CD8-positive, alpha-beta memory T cell (primary cell): Measurements from ENCODE around the gene NDUFB2. TPM values are rescaled to one million over a fixed set of nuclear protein-coding genes. Genes with fewer than 3 reads are reported as not detected.
"Not testable (repeated sequence)": the region's sequence is repeated elsewhere in the genome, so short reads cannot be mapped to it uniquely, and the experiment has no call there.

Experiments used
- CTCF ChIA-PET: fragments of 350-600 bp; sonication (Branson Sonifier 250); formaldehyde crosslinking; loops from one replicate; lab custom pipeline; 2021; ENCODE audit warnings: antibody characterized with exemption; lab: Charles Lee
- POLR2A ChIA-PET: fragments of 350-600 bp; sonication (Branson Sonifier 250); formaldehyde crosslinking; loops from one replicate; lab custom pipeline; 2021; ENCODE audit warnings: antibody characterized with exemption; lab: Charles Lee
- DNase-seq, 5 donors: peaks; one replicate each; pipeline versions ENCODE4 v3.0.0 to v3.0.0-alpha.2; 2020 to 2022; ENCODE audit warnings: mixed read lengths in 1 of 5
- H3K27ac ChIP-seq: one replicate; pipeline ENCODE4 v1.7.0; 2013; ENCODE audit warnings: low read depth, mild to moderate bottlenecking, low read length, moderate library complexity
- H3K27me3 ChIP-seq: 2 replicates; pipeline ENCODE4 v1.7.0; 2013; ENCODE audit warnings: low read length, mild to moderate bottlenecking; ENCODE audit not compliant: insufficient read depth, poor library complexity, severe bottlenecking
- H3K36me3 ChIP-seq: 2 replicates; pipeline ENCODE4 v1.7.0; 2013; ENCODE audit warnings: mild to moderate bottlenecking, low read length, moderate library complexity; ENCODE audit not compliant: insufficient read depth
- H3K4me1 ChIP-seq: 2 replicates; pipeline ENCODE4 v1.7.0; 2013; ENCODE audit warnings: mild to moderate bottlenecking, low read length, moderate library complexity; ENCODE audit not compliant: insufficient read depth
- H3K4me3 ChIP-seq: 2 replicates; pipeline ENCODE4 v1.7.0; 2013; ENCODE audit warnings: mild to moderate bottlenecking, low read length
- H3K9me3 ChIP-seq: 2 replicates; pipeline ENCODE4 v1.7.0; 2013; ENCODE audit warnings: mild to moderate bottlenecking, low read length
- H3K27ac Mint-ChIP-seq, 8 donors: one replicate each; pipeline ENCODE4 v1.8.0; 2020 to 2021; ENCODE audit warnings: mixed read lengths in 8 of 8, mild to moderate bottlenecking in 6 of 8, inconsistent platforms in 3 of 8, moderate library complexity in 3 of 8
- H3K27me3 Mint-ChIP-seq, 2 donors: one replicate each; pipeline ENCODE4 v1.8.0; 2020 to 2021; ENCODE audit warnings: mixed read lengths in 2 of 2, mild to moderate bottlenecking in 1 of 2, moderate library complexity in 1 of 2
- H3K36me3 Mint-ChIP-seq, 3 donors: one replicate each; pipeline ENCODE4 v1.8.0; 2020 to 2021; ENCODE audit warnings: mixed read lengths in 3 of 3, inconsistent platforms in 1 of 3, mild to moderate bottlenecking in 1 of 3
- H3K4me1 Mint-ChIP-seq, 3 donors: one replicate each; pipeline ENCODE4 v1.8.0; 2020 to 2021; ENCODE audit warnings: mixed read lengths in 3 of 3, inconsistent platforms in 1 of 3, mild to moderate bottlenecking in 1 of 3
- H3K4me3 Mint-ChIP-seq, 7 donors: one replicate each; pipeline ENCODE4 v1.8.0; 2020 to 2021; ENCODE audit warnings: mixed read lengths in 7 of 7, mild to moderate bottlenecking in 6 of 7, moderate library complexity in 4 of 7, inconsistent platforms in 2 of 7
- H3K9me3 Mint-ChIP-seq, 5 donors: one replicate each; pipeline ENCODE4 v1.8.0; 2020 to 2022; ENCODE audit warnings: mixed read lengths in 5 of 5, mild to moderate bottlenecking in 3 of 5, moderate library complexity in 2 of 5, inconsistent platforms in 1 of 5
- polyA plus RNA-seq: library from polyadenylated mRNA; unstranded; fragments of 300-500 nt; fragmentation: Illumina TruSeq; gene quantifications from one replicate; pipeline ENCODE4 v1.2.3, GENCODE V29; 2021
- total RNA-seq, 2 experiments: library from RNA; stranded (reverse); gene quantifications; one replicate each; pipeline ENCODE4 v1.2.3, GENCODE V29; 2021

NDUFB2 gene
- total and polyA plus RNA-seq, 3 experiments from 2014 or later: 209 to 464 (median 231) TPM

GRCh38 chr7:140708764-140709163, 12.3 kb downstream of the NDUFB2 start:
- H3K27ac Mint-ChIP-seq: peak overlapping the region in 1 of 8 donors; percentile 38
- H3K9me3 ChIP-seq, H3K4me1 ChIP-seq, POLR2A ChIA-PET, H3K9me3 Mint-ChIP-seq, H3K27ac ChIP-seq, H3K27me3 ChIP-seq, H3K36me3 ChIP-seq, H3K4me1 Mint-ChIP-seq, H3K4me3 ChIP-seq, DNase-seq, H3K27me3 Mint-ChIP-seq, CTCF ChIA-PET, H3K4me3 Mint-ChIP-seq: not testable (repeated sequence)
- peaks cover 6 to 32% (median 13%) of the 10 kb centered on the region in 3 donors for H3K36me3 Mint-ChIP-seq

GRCh38 chr7:140712392-140712791, 15.9 kb downstream of the NDUFB2 start:
- H3K4me1 Mint-ChIP-seq, H3K27me3 ChIP-seq, H3K4me1 ChIP-seq, H3K27ac Mint-ChIP-seq, POLR2A ChIA-PET, H3K4me3 ChIP-seq, H3K36me3 ChIP-seq, H3K9me3 Mint-ChIP-seq, H3K27ac ChIP-seq, DNase-seq, H3K9me3 ChIP-seq, H3K27me3 Mint-ChIP-seq, H3K4me3 Mint-ChIP-seq, CTCF ChIA-PET: not testable (repeated sequence)
- peaks cover 4 to 17% (median 5%) of the 10 kb centered on the region in 3 donors for H3K36me3 Mint-ChIP-seq

DNA sequence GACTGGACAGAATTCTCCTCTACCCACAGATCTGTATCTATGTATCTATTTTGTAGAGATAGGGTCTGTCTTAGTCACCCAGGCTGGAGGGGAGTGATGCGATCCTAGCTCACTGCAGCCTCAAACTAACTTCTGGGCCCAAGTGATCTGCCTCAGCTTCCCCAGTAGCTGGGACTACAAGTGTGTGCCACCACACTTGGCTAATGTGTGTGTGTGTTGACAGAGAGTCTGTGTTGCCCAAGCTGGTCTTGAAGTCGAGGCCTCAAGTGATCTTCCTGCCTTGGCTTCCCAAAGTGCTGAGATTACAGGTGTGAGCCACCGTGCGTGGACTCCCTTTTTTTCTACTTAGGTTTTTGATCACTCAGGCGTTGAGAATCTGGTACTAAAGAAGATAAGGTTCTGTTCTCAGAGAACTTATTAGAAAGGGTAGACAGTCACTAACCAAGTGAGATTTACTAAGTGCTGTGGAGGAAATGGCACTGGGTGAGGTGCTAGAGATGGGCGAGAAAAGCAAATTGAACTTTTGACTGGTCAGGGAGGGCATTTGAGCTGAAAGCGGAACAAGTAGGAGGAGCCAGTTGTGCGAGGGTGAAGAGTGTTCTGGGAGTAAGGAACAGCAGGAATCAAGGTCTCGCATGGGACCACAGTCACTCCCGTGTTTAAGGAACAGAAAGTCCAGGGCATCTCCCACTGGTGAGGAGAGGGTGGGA, 18.0 kb downstream of the NDUFB2 start:
- ChIA-PET POLR2A (no interaction called here), CTCF (no interaction called here)
- Mint-ChIP-seq H3K4me1 (peaks cover 0 to 9% (median 5%) of the 10 kb centered on the region in 3 donors), H3K36me3 (peaks cover 4 to 17% (median 5%) of the 10 kb centered on the region in 3 donors), H3K27me3 (no peaks in the 10 kb centered on the region), H3K9me3 (no peaks in the 10 kb centered on the region), H3K4me3 (peak overlapping the region in 1 of 7 donors; percentile 42), H3K27ac (peak overlapping the region in 3 of 8 donors; percentile 0 to 48 (median 13))
- H3K9me3 ChIP-seq: no peaks in the 10 kb centered on the region
- DNase-seq: no peak
- no peaks in the 10 kb centered on the region for H3K36me3 ChIP-seq
- H3K4me1 ChIP-seq: no peaks in the 10 kb centered on the region
- H3K27ac ChIP-seq: no peak overlapping the region
- no peak overlapping the region for H3K4me3 ChIP-seq
- H3K27me3 ChIP-seq: no peaks in the 10 kb centered on the region

- Histone ChIP-seq H3K27ac (no peak overlapping the region), H3K9me3 (no peaks in the 10 kb centered on the region), H3K27me3 (no peaks in the 10 kb centered on the region), H3K36me3 (no peaks in the 10 kb centered on the region), H3K4me3 (no peak overlapping the region), H3K4me1 (peaks cover 15% of the 10 kb centered on the region)
- Mint-ChIP-seq H3K36me3 (peaks cover 1 to 13% (median 1%) of the 10 kb centered on the region in 3 donors), H3K4me1 (peaks cover 17 to 19% (median 17%) of the 10 kb centered on the region in 3 donors), H3K27me3 (no peaks in the 10 kb centered on the region), H3K4me3 (no peak overlapping the region), H3K27ac (no peak overlapping the region), H3K9me3 (no peaks in the 10 kb centered on the region)
- POLR2A ChIA-PET: no interaction called here
- DNase-seq: no peak
- CTCF ChIA-PET: no interaction called here
These were observed 23.2 kb downstream of the NDUFB2 start for GRCh38 chr7:140719721-140720120.

GRCh38 chr7:140722254-140722653, 25.7 kb downstream of the NDUFB2 start:
- no peaks in the 10 kb centered on the region for H3K27me3 Mint-ChIP-seq
- Histone ChIP-seq H3K36me3 (no peaks in the 10 kb centered on the region), H3K27ac (no peak overlapping the region), H3K9me3 (no peaks in the 10 kb centered on the region), H3K4me1 (peaks cover 15% of the 10 kb centered on the region), H3K4me3 (no peak overlapping the region), H3K27me3 (no peaks in the 10 kb centered on the region)
- H3K4me1 Mint-ChIP-seq: peaks cover 13 to 17% (median 15%) of the 10 kb centered on the region in 3 donors
- ChIA-PET POLR2A (no interaction called here), CTCF (no interaction called here)
- H3K27ac Mint-ChIP-seq: peak overlapping the region in 1 of 8 donors; percentile 10
- H3K9me3 Mint-ChIP-seq: no peaks in the 10 kb centered on the region
- peaks cover 0 to 16% (median 2%) of the 10 kb centered on the region in 3 donors for H3K36me3 Mint-ChIP-seq
- DNase-seq: no peak
- H3K4me3 Mint-ChIP-seq: no peak overlapping the region

DNA sequence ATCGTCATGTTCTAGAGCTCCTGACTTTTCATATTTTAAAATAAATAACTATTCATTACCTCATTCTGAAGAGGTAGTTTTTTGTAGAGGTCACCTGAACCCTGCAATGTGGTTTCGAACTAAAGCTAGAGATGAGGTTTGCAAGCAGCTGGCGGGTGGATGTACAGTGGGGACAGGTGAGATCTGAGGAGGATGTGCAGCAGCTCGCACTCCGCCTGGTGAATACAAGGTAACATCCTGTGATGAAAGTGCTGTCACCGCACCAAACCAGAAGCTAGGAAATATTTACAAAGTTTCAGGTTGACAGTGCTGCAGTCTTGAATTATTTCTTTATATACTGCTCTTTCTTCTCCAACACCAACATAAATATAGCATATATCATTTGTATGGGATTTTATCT, 26.5 kb downstream of the NDUFB2 start:
- H3K27ac Mint-ChIP-seq: peak overlapping the region in 6 of 8 donors; percentile 14 to 70 (median 62)
- Histone ChIP-seq H3K4me1 (peaks cover 15% of the 10 kb centered on the region), H3K27ac (no peak overlapping the region), H3K27me3 (no peaks in the 10 kb centered on the region), H3K9me3 (no peaks in the 10 kb centered on the region), H3K4me3 (no peak overlapping the region), H3K36me3 (no peaks in the 10 kb centered on the region)
- ChIA-PET CTCF (no interaction called here), POLR2A (no interaction called here)
- peaks cover 0 to 16% (median 2%) of the 10 kb centered on the region in 3 donors for H3K36me3 Mint-ChIP-seq
- DNase-seq: peak in 4 of 5 donors; percentile 9 to 60 (median 41)
- peak overlapping the region in 1 of 7 donors; percentile 6 for H3K4me3 Mint-ChIP-seq
- peaks cover 13 to 17% (median 15%) of the 10 kb centered on the region in 3 donors for H3K4me1 Mint-ChIP-seq
- no peaks in the 10 kb centered on the region for H3K27me3 Mint-ChIP-seq
- no peaks in the 10 kb centered on the region for H3K9me3 Mint-ChIP-seq

DNA sequence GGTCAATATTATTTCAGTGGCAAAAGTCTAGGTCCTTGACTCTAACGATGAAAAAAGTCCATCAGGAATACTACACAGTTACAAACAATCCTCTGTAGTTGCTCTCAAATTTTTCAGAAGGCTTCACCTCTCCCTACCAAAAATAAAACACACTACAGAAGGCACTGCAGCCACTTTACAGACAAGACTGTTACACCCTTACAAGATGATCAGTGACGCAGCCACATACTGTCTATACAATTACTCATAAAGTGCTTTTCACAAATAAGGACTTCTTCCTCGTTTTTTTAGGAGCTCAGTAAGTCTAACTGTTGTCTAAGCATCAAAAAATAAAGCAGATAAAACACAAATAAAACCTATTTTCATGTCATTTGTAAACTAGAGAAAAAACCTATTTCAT, 27.1 kb downstream of the NDUFB2 start:
- peaks cover 15% of the 10 kb centered on the region for H3K4me1 ChIP-seq
- H3K27ac Mint-ChIP-seq: peak overlapping the region in 5 of 8 donors; percentile 10 to 63 (median 58)
- H3K27me3 Mint-ChIP-seq: no peaks in the 10 kb centered on the region
- no peaks in the 10 kb centered on the region for H3K9me3 Mint-ChIP-seq
- no peaks in the 10 kb centered on the region for H3K27me3 ChIP-seq
- peaks cover 0 to 16% (median 2%) of the 10 kb centered on the region in 3 donors for H3K36me3 Mint-ChIP-seq
- H3K4me3 Mint-ChIP-seq: no peak overlapping the region
- H3K27ac ChIP-seq: no peak overlapping the region
- ChIA-PET CTCF (no interaction called here), POLR2A (no interaction called here)
- H3K36me3 ChIP-seq: no peaks in the 10 kb centered on the region
- H3K9me3 ChIP-seq: no peaks in the 10 kb centered on the region
- no peak overlapping the region for H3K4me3 ChIP-seq
- DNase-seq: no peak
- H3K4me1 Mint-ChIP-seq: peaks cover 13 to 17% (median 15%) of the 10 kb centered on the region in 3 donors

- no peak for DNase-seq
- H3K27me3 ChIP-seq: no peaks in the 10 kb centered on the region
- CTCF ChIA-PET: no interaction called here
- POLR2A ChIA-PET: no interaction called here
- peaks cover 15% of the 10 kb centered on the region for H3K4me1 ChIP-seq
- H3K9me3 ChIP-seq: no peaks in the 10 kb centered on the region
- Mint-ChIP-seq H3K36me3 (peaks cover 0 to 21% (median 2%) of the 10 kb centered on the region in 3 donors), H3K9me3 (no peaks in the 10 kb centered on the region), H3K27ac (peak overlapping the region in 1 of 8 donors; percentile 26), H3K27me3 (no peaks in the 10 kb centered on the region), H3K4me1 (peaks cover 13 to 17% (median 15%) of the 10 kb centered on the region in 3 donors), H3K4me3 (no peak overlapping the region)
- H3K4me3 ChIP-seq: no peak overlapping the region
- H3K27ac ChIP-seq: no peak overlapping the region
- no peaks in the 10 kb centered on the region for H3K36me3 ChIP-seq
These were observed 28.2 kb downstream of the NDUFB2 start for GRCh38 chr7:140724706-140725105.
